ENCODE results near the gene CFAP74. TPM values are rescaled to one million over a fixed set of nuclear protein-coding genes. Genes with fewer than 3 reads are reported as not detected.

The CFAP74 gene
- total and polyA plus RNA-seq, 2 donors (not counting 3 experiments of a cell fraction or from before 2014, with no cell fraction given), result not detected

DNA sequence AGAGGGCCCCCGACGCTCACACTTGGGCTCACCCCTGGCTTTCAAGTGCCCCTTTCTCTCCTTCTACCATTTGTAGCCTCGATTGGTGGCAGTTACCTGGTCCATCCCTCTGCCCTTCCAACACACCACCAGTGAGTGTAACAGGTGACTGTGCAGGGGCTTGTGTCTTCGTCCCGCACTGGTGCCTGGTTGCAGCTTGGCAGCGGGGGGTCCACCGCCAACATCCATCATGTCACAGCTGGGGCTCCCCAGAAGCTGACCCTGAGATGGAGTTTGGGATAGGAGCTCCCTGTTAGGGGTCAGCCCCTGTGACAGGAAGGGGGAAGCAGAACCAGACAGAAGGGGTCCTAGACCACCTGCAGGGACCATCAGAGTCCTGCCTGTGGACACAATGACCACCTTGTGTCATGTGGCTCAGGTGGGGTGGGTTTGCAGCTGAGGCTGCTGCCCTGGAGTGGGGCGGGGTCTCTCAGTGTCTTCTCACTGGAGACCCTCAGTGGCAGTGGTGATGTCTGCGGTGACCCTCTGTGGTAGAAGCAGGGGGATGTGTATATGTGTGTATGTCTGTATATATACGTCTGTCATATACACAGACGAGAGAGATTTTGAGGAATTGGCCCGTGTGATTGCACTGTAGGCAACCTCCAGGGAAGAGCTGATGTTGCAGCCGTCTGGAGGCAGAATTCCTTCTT is 92.1 kb downstream of the CFAP74 start:
- no TSS peak for BruUV-seq (replicated peaks)
- dilution Hi-C loops (cut with MboI; ENCODE audit: extremely low pct_ligation_motif_present, low sequenced_read_pairs) (no loop called here), intact Hi-C loops (cut with micrococcal nuclease) (loop anchor here (10.0 kb wide), 1 partner anchor 223 kb away; no protein-coding TSS in a partner anchor)
- ChIA-PET CTCF (interaction anchor here (2.8 kb wide), 1 partner anchor 133 kb away, joined by 16 read pairs; no protein-coding TSS in a partner anchor), POLR2A (no interaction called here)
- FAIRE-seq (no peak), DNase-seq (ENCODE audit: low read depth, low spot score) (no peak)
- Histone ChIP-seq H3K9me1 (replicated peaks; ENCODE audit: control insufficient read depth, extremely low read depth, insufficient read depth, low read length) (no peaks in the 10 kb centered on the region), H3K9ac (replicated peaks; ENCODE audit: extremely low read depth, insufficient read depth, low read length) (no peak overlapping the region), H3K4me1 (ENCODE audit: control insufficient read depth, extremely low read depth, insufficient read depth, low read length) (peaks cover 11% of the 10 kb centered on the region), H3K4me2 (ENCODE audit: insufficient read depth, low read length) (no peak overlapping the region), H3K27ac (ENCODE audit: insufficient read depth, low read depth, low read length) (no peak overlapping the region), H2AFZ (ENCODE audit: low read depth, low read length) (no peak overlapping the region), H3K9me3 (replicated peaks; ENCODE audit: control insufficient read depth, insufficient read depth, low read length) (no peaks in the 10 kb centered on the region), H3K27me3 (ENCODE audit: control insufficient read depth in 2 of 2, insufficient read depth in 2 of 2, low read length in 2 of 2) (no peaks in the 10 kb centered on the region), H3K4me3 (replicated peaks in 1 of 3; ENCODE audit: insufficient read depth in 1 of 3, low read depth in 1 of 3, low read length in 3 of 3) (no peak overlapping the region), H4K20me1 (replicated peaks; ENCODE audit: control insufficient read depth, extremely low read depth, insufficient read depth, low read length) (no peaks in the 10 kb centered on the region), H3K79me2 (ENCODE audit: control insufficient read depth, insufficient read depth, low read length) (peaks cover 3% of the 10 kb centered on the region), H3K36me3 (ENCODE audit: control insufficient read depth in 2 of 2, extremely low read depth in 1 of 2, insufficient read depth in 2 of 2, low read length in 2 of 2) (no peaks in the 10 kb centered on the region)
- TF ChIP-seq POLR2AphosphoS5 (IDR thresholded peaks at IDR 0.05; ENCODE audit: insufficient read depth, low read depth, low read length) (no peak), FOS (IDR thresholded peaks at IDR 0.05; ENCODE audit: borderline replicate concordance, insufficient read depth, low read length) (no peak), POLR2A (IDR thresholded peaks at IDR 0.05; ENCODE audit: low read depth, low read length) (no peak), CTCF (IDR thresholded peaks at IDR 0.05; ENCODE audit: extremely low read depth in 1 of 2, insufficient read depth in 1 of 2, low read depth in 1 of 2, low read length in 2 of 2) (no peak), MYC (IDR thresholded peaks at IDR 0.05; ENCODE audit: low read depth, low read length) (no peak), EZH2 (IDR thresholded peaks at IDR 0.05; ENCODE audit: borderline replicate concordance, low read depth, low read length, severe bottlenecking) (no peak), GATA2 (IDR thresholded peaks at IDR 0.05; ENCODE audit: insufficient read depth, insufficient read length, low read depth, low read length) (no peak), MAX (IDR thresholded peaks at IDR 0.05; ENCODE audit: insufficient read depth, insufficient read length) (no peak), JUN (IDR thresholded peaks at IDR 0.05; ENCODE audit: borderline replicate concordance, insufficient read depth, insufficient read length, low read depth) (no peak)

All from endothelial cell of umbilical vein (primary cell).